Stimulated activated CD4-positive, alpha-beta T cell treated with anti-CD3 and anti-CD28 coated beads, TNF-alpha, amount 100 ng/mL, for 1 hour (primary cell): ENCODE results near the gene WBP2NL.

ENCODE experiments used
- DNase-seq, 3 donors: peaks; one replicate each; pipeline ENCODE4 v3.0.0-alpha.2; 2020; ENCODE audit warnings: low read depth in 3 of 3, low spot score in 1 of 3

The WBP2NL gene

DNA sequence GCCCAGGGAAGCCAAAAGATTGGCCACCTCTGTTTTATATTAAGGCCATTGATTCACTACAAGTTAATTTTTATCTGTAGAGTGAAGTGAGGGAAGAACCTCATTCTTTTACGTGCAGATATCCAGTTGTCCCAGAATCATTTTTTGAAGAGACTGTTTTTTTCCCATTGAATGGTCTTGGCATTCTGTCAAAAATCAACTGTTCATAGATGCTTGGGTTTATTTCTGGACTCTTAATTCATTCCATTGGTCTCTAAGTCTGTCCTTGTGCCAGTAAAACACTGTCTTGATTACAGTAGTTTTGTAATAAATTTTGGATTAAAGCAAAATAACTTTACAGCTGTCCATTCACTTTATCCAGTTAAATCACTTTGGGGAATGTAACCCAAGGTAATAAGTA, 26.8 kb downstream of the WBP2NL start:
- no peak for DNase-seq

DNA sequence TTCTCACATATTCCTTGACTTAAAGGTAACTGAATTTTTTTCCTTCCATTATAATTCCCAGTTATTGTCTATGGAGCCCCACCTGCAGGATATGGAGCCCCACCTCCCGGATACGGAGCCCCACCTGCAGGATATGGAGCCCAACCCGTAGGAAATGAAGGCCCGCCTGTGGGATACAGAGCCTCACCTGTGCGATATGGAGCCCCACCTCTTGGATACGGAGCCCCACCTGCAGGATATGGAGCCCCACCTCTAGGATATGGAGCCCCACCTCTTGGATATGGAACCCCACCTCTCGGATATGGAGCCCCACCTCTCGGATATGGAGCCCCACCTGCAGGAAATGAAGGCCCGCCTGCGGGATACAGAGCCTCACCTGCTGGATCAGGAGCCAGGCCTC, 28.1 kb downstream of the WBP2NL start:
- no peak for DNase-seq

DNA sequence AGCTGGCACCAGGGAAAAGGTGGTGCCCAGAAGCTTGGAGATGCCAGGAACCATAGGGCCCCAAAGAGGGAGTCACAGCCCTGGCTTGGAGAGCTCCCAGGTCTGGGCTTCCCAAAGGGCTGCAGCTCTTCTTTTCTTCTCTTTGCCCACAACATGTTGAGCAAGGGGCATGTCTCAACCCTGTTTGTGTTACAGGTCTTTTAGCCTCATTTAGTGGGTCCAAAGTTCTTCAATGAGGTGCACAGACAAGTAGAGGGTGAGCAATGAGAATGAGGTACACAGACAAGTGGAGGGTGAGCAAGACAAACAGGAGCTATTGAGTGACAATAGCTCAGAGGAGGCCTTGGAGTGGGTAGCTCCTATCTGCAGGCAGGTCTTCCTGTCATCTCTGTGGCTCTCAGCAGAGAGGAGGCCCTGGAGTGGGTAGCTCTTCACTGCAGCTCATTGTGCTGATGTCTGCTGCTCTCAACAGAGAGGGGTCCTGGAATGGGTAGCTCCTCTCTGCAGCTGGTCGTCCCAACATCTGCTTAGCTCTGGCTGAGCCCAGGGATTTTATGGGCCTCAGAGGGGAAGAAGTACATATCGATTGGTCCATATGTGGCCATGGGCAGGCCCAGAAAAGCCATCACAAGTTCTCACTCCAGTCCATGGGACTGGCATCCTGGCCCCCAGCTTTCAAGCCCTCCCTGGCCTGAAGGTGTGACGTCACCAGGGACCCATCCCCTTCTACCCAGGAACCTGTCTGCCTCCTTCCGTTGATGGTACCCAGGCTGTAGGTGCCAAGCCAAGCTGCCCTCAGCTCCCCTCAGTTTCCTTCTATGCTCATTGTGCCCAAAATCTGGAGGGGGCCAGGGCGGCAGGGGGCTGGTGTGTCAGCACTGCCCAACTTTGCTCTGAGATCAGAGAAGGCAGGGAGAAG, 34.9 kb downstream of the WBP2NL start:
- DNase-seq: no peak

DNA sequence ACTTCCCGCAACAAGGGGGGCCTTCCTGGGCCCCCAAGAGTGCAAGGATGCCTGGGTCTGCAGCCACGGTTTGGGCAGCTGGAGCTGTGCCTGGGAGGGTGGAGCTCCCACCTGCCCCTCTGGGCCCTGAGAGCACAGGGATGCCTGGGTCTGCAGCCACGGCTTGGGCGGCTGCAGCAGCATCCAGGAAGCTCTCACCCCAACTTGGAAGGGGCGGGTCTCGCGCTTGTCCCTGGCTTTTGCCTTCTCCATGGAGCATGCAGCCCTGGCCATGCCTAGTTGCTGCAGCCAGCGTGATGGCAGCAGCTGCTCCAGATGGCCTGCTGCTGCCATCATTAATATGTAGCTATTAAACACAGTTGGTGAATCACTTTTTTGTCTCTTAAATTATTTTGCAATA, 36.7 kb downstream of the WBP2NL start:
- no peak for DNase-seq

DNA sequence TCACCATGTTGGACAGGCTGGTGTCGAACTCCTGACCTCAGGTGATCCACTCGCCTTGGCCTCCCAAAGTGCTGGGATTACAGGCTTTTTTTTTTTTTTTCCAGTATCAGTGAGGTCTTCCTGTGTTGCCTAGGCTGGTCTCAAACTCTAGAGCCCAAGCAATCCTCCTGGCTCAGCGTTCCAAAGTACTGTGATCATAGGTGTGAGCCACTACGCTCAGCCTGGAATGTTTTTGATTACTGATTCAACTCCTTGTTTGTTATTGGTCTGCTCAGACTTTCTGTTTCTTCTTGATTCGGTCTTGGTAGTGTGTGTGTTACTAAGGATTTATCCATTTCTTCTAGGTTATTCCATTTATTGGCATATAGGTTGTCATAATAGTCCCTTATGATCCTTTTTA, 40.7 kb downstream of the WBP2NL start:
- DNase-seq: no peak

DNA sequence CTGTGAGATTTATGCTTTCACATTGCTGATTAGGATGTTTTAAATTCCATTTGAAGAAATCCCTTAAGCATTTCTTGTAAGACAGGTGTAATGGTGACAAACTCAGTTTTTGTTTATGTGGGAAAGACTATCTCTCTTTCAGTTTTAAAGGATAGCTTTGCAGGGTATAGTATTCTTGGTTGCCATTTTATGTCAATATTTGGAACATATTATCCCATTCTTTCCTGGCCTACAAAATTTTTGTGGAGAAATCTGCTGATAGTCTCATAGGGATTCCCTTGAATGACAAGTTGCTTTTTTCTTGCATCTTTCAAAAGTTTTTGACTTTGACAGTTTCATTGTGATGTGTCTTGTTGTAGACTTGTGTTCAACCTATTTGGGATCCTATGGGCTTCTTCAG, 43.2 kb downstream of the WBP2NL start:
- no peak for DNase-seq

DNA sequence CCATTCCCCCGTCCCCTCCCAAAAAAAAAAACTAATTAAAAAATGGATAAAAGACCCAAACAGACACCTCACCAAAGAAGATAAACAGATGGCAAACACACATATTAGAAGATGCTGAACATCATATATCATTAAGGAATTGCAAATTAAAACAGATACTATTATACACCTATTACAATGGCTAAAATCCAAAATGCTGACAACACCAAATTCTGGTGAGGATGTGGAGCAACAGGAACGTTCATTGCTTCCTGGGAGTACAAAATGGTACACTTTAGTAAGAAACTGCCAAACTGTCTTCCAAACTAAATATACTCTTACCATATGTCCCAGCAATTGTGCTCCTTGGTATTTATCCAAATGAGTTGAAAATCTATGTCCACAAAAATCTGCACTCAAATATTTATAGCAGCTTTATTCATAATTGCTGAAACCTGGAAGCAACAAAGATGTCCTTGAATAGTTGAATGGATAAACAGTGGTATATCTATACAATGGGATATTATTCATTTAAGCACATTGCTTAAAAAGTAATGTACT, 52.1 kb downstream of the WBP2NL start:
- DNase-seq: no peak

DNA sequence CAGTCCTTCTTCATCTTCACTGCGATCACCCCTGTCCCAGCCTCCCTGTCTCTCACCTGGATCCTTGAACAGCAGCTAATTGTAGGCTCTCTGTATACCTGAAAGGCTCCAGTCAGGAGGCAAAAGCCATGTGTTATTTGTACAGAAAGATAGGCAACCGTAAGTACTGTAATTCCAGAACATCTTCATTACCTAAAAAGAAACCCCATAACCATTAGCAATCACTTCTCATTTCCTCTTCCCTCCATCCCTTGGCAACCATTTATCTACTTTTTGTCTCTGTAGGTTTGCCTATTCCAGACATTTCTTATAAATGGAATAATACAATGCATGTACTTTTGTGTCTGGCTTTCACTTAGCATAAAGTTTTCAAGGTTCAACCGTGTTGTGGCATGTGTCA, 54.2 kb downstream of the WBP2NL start:
- DNase-seq: no peak

DNA sequence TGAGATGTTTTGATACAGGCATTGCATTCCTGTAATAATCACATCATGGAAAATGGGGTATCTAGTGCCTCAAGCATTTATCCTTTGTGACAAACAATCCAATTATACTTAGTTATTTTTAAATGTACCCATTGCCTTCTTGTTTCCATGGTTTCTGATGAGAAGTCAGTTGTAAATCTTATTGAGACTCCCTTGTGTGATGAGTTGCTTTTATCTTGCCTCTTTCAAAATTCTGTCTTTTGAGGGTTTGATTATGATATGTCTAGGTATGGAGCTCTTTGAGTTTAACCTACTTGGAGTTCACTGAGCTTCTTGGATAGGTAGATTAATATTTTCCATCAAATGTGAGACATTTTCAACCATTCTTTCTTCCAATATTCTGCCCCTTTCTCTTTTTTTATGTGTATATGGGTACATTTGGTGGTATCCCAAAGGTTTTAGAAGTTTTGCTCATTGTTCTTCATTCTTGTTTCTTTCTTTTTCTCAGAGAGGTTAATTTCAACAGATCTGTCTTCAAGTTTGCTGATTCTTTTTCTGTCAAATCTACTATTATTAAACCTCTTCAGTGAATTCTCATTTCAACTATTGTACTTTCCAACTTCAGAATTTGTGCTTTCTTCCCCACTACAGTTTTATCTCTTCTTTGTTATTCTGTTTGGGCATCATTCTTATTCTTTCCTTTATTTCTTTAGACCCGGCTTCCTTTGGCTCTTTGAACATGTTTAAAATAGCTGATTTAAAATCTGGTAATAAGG, 58.3 kb downstream of the WBP2NL start:
- DNase-seq: no peak

DNA sequence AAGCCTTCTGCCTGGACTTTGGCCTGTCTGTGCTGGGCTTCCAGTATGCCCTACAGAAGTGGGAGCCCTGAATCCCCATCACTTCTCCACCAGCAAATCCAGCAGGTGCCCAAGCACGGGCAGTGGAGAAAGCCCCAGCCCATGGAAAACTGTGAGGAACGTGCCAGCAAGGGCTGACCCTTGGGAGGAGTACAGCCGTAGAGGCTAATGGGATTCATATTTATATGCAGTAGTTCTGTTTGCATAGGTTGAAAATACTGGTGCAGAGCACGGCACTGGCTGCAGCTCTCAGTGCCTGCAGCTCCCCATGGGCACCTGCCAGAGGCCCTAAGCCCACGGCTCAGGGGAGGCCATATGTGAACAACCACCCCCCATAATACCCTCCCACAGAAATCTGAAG, 61.9 kb downstream of the WBP2NL start:
- no peak for DNase-seq

DNA sequence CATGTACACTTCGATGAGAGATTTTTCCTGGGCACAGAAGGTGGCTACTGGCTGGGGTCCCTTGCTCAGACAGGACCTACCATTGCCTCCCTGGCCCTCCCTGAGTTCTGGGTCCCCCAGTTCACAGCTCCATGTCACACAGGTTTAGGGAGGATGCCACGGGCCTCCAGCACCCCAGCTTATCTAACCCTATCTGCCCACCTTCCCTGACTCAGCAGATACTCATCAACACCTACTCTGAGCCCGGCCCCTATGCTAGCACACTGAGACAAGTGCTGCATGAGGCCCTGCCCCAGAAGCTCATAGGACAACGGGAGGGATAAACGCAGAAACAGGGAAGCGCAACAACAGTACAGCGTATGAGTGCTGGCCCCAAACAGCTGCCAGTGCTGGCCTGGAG, 62.5 kb downstream of the WBP2NL start:
- no peak for DNase-seq

DNA sequence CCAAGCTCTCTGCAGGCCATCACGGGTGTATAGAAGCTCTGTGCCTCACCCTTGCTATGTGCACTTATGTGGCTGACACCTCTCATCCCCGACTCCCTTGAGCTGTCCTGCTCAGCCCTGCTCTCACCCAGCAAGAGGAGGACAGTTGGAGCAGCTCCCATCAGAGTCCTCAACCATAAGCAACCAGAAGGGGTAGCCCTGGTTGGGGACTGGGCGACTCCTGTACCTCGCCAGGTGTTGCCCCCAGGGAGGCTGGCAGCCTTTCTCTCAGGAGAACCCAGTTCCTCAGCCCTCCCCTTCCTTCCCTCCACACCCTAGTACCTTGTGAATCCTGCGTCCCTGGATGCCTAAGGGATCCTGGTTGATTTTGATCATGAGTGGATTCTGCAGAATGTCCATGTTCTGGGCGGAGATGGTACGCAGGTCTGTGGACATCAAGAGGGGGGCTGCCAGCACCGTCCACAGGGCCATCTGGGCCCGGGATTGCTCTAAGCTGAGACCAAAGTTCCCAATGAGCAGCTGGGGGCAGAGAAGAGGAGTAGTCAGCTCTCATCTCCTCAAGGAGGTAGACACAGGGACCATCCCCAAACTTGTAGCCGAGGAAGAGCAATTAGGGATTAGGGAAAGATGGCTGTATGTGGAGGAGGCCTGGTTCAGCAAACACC, 64.0 kb downstream of the WBP2NL start:
- DNase-seq: no peak

DNA sequence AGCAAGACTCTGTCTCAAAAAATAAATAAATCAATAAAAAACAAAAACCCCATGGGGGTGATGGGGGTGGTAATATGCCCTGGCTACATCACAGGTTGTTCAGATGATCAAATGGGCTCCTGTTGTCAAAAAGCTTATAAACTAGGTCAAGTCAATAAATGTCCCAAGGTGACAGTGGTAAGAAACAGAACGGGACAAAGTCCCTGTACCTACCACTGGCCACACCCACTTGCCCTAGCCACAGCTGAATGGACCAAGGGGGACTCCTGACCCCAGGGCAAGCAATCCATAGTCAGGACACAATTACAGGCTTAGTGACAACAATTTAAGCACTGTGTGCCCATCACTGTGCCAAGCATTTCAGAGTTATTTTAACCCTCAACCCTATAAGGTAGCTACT, 66.0 kb downstream of the WBP2NL start:
- DNase-seq: no peak

DNA sequence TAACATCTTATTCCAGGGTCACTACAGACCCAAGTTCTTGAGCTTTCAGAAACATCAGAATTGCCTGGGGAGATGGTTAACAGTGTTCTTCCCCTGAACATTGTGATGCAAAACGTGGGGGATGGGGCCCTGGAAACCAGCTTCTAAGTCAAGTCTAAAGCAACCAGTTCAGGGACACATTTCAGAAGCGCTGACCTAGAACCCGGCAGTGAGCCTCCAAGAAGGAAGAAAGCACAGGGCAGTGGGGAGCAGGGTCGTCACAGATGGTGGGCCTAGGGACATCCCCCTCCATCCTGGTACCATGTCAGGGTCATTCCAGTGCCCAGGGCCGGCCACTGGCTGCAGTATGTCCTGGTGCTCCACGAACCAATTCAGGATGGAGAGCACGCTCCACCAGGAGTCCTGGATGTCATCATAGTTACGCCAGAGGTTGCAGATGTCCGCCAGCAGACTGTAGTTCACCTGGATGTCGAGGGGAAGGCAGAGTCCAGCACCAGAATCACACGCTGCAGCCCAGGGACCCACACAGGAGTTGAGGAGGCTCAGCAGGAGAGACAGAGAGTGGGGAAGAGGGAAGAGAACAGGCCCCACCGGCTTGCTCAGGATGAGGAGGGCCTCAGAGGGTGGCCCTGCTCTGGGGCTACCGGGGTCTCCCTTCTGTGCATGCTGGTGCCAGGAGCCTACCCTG, 67.0 kb downstream of the WBP2NL start:
- DNase-seq: no peak

DNA sequence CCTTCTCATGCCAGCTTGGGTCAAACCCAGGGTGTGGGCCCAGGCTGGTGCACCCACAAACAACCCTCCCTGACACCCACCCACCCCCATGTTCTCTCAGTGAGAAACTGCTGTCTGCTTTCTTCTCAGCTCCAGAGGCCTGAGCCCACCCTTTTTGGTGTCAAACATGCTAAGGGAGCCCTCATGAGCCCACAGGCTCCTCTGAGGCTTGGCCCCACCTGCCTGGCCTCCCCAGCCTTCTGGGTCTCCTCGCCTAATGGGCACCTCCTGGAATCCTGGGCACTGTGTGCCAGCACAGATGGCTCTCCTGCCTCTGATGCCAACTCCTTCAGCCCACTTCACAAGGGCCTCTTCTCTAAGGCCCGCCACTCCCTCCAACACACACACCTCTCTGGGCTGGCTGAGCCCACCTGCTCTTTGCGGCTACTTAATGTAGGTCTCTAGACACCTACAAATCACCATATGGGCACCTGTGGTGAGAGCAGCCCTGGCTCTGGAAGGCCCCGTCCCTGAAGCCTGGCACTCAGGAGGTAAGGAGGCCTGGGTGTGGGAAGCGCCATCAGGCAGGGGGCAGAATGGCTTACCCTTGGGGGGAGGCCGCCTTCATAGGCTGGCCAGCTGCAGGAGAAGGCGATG, 67.7 kb downstream of the WBP2NL start:
- no peak for DNase-seq

DNA sequence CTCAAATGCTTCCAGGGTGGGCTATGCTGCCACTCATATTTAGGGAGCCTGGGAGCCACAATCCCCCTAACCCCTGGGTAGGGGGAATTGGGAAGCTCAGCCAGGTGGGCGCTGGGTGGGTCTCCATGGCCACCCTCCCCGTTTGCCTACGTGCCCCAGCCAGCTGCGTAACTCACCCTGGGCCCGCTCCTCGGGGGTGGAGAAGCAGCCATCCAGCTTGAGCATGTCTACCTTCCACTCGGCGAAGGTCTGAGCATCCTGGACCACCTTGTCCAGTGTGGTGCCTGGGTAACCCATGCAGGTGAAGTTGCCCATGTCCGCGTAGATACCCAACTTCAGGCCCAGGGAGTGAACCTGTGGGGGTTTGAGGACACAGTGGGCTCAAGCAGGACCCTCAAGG, 68.3 kb downstream of the WBP2NL start:
- no peak for DNase-seq

DNA sequence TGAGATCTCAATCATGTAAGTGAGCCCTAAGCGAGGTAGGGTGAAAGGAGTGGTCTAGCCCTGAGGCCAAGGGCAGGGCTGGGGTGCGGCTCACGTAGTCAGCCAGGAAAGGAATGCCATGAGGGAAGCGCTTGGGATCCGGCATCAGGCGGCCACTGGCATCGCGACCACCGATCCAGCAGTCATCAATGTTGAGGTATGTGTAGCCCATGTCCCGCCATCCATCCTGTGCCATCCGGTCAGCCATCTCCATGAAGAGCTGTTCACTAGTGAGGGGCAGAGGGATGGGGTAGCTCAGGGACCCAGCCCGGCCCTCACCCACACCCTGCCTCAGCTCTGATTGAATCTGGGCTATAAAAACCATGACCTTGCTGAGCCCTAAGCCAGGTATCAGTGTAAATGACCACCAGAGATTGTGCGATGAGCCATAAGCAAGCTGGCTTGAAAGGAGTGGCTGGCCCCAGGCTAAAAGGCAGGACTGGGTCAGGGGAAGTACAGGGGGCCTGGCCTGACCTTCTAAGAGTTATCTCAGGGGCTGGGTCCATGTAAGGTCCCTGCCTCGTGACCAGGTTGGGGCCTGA, 69.2 kb downstream of the WBP2NL start:
- no peak for DNase-seq

DNA sequence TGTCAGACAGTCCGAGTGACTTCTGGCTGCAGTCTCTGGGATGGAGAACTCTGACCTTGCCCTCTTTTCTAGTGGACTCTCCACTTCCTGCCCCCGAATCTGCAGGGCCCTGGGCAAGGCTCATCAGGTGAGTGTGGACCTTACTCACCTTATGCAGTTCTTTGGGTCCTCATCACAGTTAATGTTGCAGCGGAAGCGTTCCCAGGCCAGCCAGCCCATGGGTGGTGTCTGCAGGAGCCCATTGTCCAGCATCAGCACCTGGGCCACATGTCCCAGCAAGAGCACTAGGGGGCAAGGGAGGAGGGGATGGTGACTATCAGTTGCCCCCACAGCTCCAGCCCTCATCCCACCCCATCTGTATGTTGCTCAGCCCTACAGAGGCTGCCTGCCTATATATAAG, 69.7 kb downstream of the WBP2NL start:
- DNase-seq: no peak

DNA sequence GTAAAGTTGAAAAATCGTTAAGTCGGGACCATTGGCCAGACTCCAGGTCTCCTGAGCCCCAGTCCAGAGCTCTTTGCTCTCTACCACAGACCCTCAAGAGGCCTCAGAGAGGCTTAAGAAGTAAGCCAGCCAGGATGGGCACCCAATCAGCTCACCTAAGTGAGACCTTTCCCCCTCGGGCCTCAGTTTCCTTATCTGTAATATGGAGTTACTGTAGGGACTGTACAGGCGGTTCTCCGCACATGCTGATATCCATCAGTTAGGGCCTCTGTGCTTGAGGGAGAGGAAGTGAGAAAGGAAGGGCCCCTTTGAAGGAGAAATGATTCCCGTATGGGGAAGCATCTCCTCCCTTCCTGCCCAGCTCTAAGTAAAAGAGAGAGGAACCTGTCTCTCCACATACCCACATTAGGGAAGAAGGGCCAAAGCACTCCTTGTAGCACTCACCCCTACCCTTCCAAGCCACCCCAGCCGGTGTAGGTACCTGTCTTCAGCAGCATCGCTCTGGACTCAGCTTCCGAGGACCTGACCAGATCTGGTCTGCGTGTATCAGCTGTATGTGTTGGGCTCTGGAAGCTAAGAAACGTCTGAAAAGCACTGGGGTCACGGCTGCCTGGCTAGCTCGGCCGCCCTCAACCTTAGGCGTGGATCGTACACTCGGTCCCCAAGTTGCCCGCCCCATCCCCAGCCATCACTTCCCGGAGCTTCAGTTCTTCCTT, 71.4 kb downstream of the WBP2NL start:
- no peak for DNase-seq
